ENCODE measurements around the gene SLC6A3. TPM values are rescaled to one million over a fixed set of nuclear protein-coding genes. Genes with fewer than 3 reads are reported as not detected.

The SLC6A3 gene
- total RNA-seq, 2 experiments from 2014 or later: not detected

DNA sequence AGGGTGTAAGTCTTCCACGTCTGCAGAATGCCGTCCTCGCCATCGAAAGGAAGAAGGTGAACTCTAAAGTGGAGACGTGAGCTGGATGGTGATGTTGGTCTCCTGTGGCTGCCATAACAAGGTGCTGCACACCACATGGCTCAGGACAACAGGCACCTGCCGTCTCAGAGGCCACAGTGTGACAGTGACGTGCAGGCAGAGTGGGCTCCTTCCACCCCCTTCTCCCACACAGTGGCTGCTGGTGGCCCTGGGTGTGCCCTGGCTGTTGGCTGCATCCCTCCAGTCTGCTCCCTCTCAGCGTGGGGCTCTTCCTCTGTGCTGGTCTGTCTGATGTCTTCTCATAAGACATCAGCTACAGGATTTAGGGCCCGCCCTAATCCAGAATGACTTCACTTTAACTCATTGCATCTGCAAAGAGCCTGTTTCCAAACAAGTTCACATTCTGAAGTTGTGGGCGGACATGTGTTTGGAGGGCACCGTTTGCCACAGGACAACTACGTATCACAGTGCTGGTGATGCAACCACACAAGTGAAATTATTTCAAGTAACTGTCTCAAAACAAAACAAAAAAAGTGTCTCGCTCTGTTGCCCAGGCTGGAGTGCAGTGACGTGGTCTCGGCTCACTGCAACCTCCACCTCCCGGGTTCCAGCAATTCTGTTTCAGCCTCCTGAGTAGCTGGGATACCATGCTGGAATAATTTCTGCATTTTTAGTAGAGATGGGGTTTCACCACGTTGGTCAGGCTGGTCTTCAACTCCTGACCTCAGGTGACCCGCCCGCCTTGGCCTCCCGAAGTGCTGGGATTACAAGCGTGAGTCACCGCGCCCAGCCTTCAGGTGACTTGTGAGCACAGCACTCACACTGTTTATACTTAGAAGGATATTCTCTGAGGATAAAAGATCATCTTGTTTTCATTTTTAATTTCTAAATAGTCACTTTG is 69.1 kb downstream of the SLC6A3 start:
- H3K9me2 ChIP-seq (ENCODE audit: insufficient read depth, low read length): no peaks in the 10 kb centered on the region
- DNase-seq (ENCODE audit: low spot score): no peak
- H3K79me2 ChIP-seq (ENCODE audit: insufficient read depth, low read depth, low read length): no peaks in the 10 kb centered on the region
- H3K4me3 ChIP-seq (ENCODE audit: low read depth, low read length, poor library complexity, severe bottlenecking): no peak overlapping the region
- intact Hi-C loops (cut with micrococcal nuclease; ENCODE audit: unreplicated experiment): no loop called here
- no TSS peak for BruUV-seq (replicated peaks)
- no peak overlapping the region for H2AFZ ChIP-seq (ENCODE audit: low read length)
- TF ChIP-seq EZH2phosphoT487 (IDR thresholded peaks at IDR 0.05; ENCODE audit: borderline replicate concordance, low read depth, low read length): no peak
- TF ChIP-seq, protein P1, sequence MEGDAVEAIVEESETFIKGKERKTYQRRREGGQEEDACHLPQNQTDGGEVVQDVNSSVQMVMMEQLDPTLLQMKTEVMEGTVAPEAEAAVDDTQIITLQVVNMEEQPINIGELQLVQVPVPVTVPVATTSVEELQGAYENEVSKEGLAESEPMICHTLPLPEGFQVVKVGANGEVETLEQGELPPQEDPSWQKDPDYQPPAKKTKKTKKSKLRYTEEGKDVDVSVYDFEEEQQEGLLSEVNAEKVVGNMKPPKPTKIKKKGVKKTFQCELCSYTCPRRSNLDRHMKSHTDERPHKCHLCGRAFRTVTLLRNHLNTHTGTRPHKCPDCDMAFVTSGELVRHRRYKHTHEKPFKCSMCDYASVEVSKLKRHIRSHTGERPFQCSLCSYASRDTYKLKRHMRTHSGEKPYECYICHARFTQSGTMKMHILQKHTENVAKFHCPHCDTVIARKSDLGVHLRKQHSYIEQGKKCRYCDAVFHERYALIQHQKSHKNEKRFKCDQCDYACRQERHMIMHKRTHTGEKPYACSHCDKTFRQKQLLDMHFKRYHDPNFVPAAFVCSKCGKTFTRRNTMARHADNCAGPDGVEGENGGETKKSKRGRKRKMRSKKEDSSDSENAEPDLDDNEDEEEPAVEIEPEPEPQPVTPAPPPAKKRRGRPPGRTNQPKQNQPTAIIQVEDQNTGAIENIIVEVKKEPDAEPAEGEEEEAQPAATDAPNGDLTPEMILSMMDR (conservative IDR thresholded peaks at IDR 0.05; ENCODE audit: low read length): no peak
- ChIA-PET CTCF (ENCODE audit: unreplicated experiment) (no interaction called here), POLR2A (interaction anchor here (0.5 to 0.6 kb wide), 2 partner anchors 13 to 107 kb away, joined by 3 to 4 read pairs; no protein-coding TSS in a partner anchor)
- no peak overlapping the region for H3K4me2 ChIP-seq (ENCODE audit: low read length)
- H3K9me3 ChIP-seq (ENCODE audit: low read length): no peaks in the 10 kb centered on the region
- H3K4me1 ChIP-seq (ENCODE audit: insufficient read depth, low read length, poor library complexity, severe bottlenecking): peaks cover 15% of the 10 kb centered on the region
- H3K27ac ChIP-seq (ENCODE audit: low read depth, low read length, poor library complexity, severe bottlenecking): no peak overlapping the region
- no peaks in the 10 kb centered on the region for H3K36me3 ChIP-seq (ENCODE audit: insufficient read depth, low read length)
- H4K20me1 ChIP-seq (ENCODE audit: insufficient read depth, low read length): no peaks in the 10 kb centered on the region

DNA sequence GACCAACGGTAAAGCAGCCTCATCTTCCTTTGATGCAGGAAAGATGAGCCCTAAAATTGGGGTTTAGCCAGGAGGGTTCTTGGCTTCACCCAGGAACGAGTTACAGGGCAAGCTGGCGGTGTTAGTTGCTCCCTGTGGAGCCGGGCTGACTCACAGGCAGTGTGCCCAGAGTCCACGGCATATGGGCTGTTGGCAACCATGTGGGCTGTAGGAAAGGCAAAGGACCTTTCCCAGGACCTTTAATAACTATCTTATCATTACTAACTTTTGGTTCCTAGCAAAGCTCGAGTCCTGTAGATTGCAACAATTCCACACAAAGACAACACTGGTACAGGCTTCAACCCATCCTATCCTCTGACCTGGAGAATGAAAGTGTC is 70.6 kb downstream of the SLC6A3 start:
- CTCF ChIA-PET (ENCODE audit: unreplicated experiment): no interaction called here
- H3K27ac ChIP-seq (ENCODE audit: low read depth, low read length, poor library complexity, severe bottlenecking): no peak overlapping the region
- intact Hi-C loops (cut with micrococcal nuclease; ENCODE audit: unreplicated experiment): no loop called here
- no peak overlapping the region for H2AFZ ChIP-seq (ENCODE audit: low read length)
- TF ChIP-seq, protein P1 (conservative IDR thresholded peaks at IDR 0.05; ENCODE audit: low read length): no peak
- TF ChIP-seq EZH2phosphoT487 (IDR thresholded peaks at IDR 0.05; ENCODE audit: borderline replicate concordance, low read depth, low read length): no peak
- no peaks in the 10 kb centered on the region for H3K79me2 ChIP-seq (ENCODE audit: insufficient read depth, low read depth, low read length)
- no peaks in the 10 kb centered on the region for H4K20me1 ChIP-seq (ENCODE audit: insufficient read depth, low read length)
- no peaks in the 10 kb centered on the region for H3K9me3 ChIP-seq (ENCODE audit: low read length)
- H3K9me2 ChIP-seq (ENCODE audit: insufficient read depth, low read length): no peaks in the 10 kb centered on the region
- no TSS peak for BruUV-seq (replicated peaks)
- no peak overlapping the region for H3K4me2 ChIP-seq (ENCODE audit: low read length)
- POLR2A ChIA-PET: interaction anchor here (1.0 kb wide), 1 partner anchor 243 kb away, joined by 4 read pairs; no protein-coding TSS in a partner anchor
- H3K4me1 ChIP-seq (ENCODE audit: insufficient read depth, low read length, poor library complexity, severe bottlenecking): peaks cover 20% of the 10 kb centered on the region
- no peak for DNase-seq (ENCODE audit: low spot score)
- H3K4me3 ChIP-seq (ENCODE audit: low read depth, low read length, poor library complexity, severe bottlenecking): no peak overlapping the region
- no peaks in the 10 kb centered on the region for H3K36me3 ChIP-seq (ENCODE audit: insufficient read depth, low read length)

Measured in OCI-LY7 (cell line).